ENCODE measurements around the gene HAPSTR1. TPM values are rescaled to one million over a fixed set of nuclear protein-coding genes. Genes with fewer than 3 reads are reported as not detected.

Gene HAPSTR1
- polyA plus RNA-seq, 2 of the 4 experiments (the other 2 are of a cell fraction), result 22.4 to 36.9 TPM

- WGBS (ENCODE audit: missing lambda C conversion rate), result 63% methylated on average over 4 of the region's 4 CpGs
- ChIA-PET POLR2A (interaction anchor here (3.2 kb wide), 1 partner anchor 21 kb away, joined by 18 read pairs; the partner anchor contains the start of gene HAPSTR1), CTCF (no interaction called here)
- ATAC-seq (no peak), DNase-seq (ENCODE audit: low read depth in 1 of 2, low spot score in 1 of 2) (no peak), FAIRE-seq (no peak)
- no peaks in the 10 kb centered on the region for H3K9me3 ChIP-seq
- H3K4me3 ChIP-seq, result no peak overlapping the region
- H3K4me1 ChIP-seq, result peaks cover 16% of the 10 kb centered on the region
- TF ChIP-seq CBX2 (IDR thresholded peaks at IDR 0.05; ENCODE audit: borderline replicate concordance, low read depth) (no peak), HDAC2 (IDR thresholded peaks at IDR 0.05) (no peak), USF2 (IDR thresholded peaks at IDR 0.05) (no peak), RNF2 (IDR thresholded peaks at IDR 0.05; ENCODE audit: borderline replicate concordance, low read depth) (no peak), HOXB5 (CRISPR knock-in tag; IDR thresholded peaks at IDR 0.05) (no peak), HES2 (IDR thresholded peaks at IDR 0.05) (no peak), PHF8 (IDR thresholded peaks at IDR 0.05; ENCODE audit: borderline replicate concordance, low read depth) (no peak), EP300 (IDR thresholded peaks at IDR 0.05) (no peak), CEBPB (IDR thresholded peaks at IDR 0.05) (no peak), NR3C1 (IDR thresholded peaks at IDR 0.05) (no peak), SREBF2 (IDR thresholded peaks at IDR 0.05) (no peak), POLR2AphosphoS2 (conservative IDR thresholded peaks at IDR 0.05; ENCODE audit: low read length) (no peak), MAZ (IDR thresholded peaks at IDR 0.05; ENCODE audit: borderline replicate concordance, low read depth, low read length) (no peak), HOXA7 (CRISPR knock-in tag; IDR thresholded peaks at IDR 0.05) (no peak), MAFK (IDR thresholded peaks at IDR 0.05; ENCODE audit: partially characterized antibody) (no peak), RCOR1 (IDR thresholded peaks at IDR 0.05; ENCODE audit: low read depth, low read length) (no peak), GATA3 (IDR thresholded peaks at IDR 0.05; ENCODE audit: borderline replicate concordance) (no peak), NPAS2 (CRISPR knock-in tag; IDR thresholded peaks at IDR 0.05; ENCODE audit: borderline replicate concordance) (no peak)
- H3K4me2 ChIP-seq, result no peak overlapping the region
- H3K27ac ChIP-seq, result peak overlapping the region in 1 of 2 experiments; percentile 60; a peak in 2 of 6 replicates
Measured at GRCh38 chr16:9070254-9070653, 21.2 kb upstream of the HAPSTR1 start.

- CTCF ChIA-PET, result no interaction called here
- Histone ChIP-seq H3K4me1 (peaks cover 26% of the 10 kb centered on the region), H3K4me3 (no peak overlapping the region), H3K9me3 (0 out of 3 replicates have a peak, but pooled peaks cover 5% of the 10 kb centered on the region), H3K4me2 (no peak overlapping the region), H3K27ac (0 out of 6 replicates have a peak overlapping the region, but pooled peaks of 1 of the 2 experiments have one; percentile 7)
- POLR2A ChIA-PET, result no interaction called here
- TF ChIP-seq SREBF2 (IDR thresholded peaks at IDR 0.05), result no peak
- no peak for TF ChIP-seq REST (IDR thresholded peaks at IDR 0.05)
- TF ChIP-seq ELK1 (IDR thresholded peaks at IDR 0.05; ENCODE audit: low read depth, low read length), result no peak
- no peak for TF ChIP-seq ZC3H11A (IDR thresholded peaks at IDR 0.05)
- no peak for TF ChIP-seq GATA3 (IDR thresholded peaks at IDR 0.05; ENCODE audit: borderline replicate concordance)
- WGBS (ENCODE audit: missing lambda C conversion rate), result 87% methylated on average over 9 of the region's 9 CpGs
- FAIRE-seq (no peak), ATAC-seq (no peak), DNase-seq (ENCODE audit: low read depth in 1 of 2, low spot score in 1 of 2) (no peak)
Measured at GRCh38 chr16:9071377-9071776, 20.1 kb upstream of the HAPSTR1 start.

All from A549 (cell line).